Measurements from ENCODE around the gene GSE1.

DNA sequence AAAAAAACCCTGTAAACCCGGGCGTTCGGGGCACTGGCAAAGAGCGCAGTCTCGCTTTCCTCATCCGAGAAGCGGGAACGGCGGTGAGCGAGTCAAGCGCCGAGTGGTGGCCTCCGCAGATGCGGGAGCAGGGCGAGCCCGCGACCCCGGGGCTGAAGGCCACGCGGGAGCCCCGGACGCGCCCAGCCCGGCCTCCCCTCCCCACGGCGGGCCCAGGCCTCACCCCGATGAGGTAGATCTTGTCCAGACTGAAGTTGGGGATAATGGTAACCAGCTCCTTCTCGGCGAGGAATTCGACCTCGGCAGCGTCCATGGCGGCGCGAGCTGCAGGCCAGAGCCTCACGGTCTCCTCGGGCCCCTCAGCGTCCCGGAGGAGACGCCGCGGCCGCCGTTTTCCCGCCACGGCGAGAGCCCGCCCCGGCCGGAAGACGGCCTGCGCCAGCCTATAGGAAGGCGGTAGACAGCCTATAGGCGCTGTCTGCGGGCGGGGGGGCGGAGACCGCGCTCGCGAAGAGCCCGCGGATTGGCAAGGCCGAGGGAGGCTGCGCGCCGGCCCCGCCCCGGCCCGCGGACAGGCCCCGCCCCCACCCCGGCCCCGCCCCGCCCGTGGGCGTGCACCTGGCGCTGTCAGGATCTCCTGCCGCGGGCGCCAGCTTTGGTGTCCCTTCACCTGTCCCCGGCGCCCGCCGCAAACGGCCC, 75.6 kb downstream of the GSE1 start, which contains the start of gene GINS2:
- TF ChIP-seq CTCF (CRISPR knock-in tag; IDR thresholded peaks at IDR 0.05) (no peak), ZNF773 (CRISPR knock-in tag; IDR thresholded peaks at IDR 0.05; ENCODE audit: borderline replicate concordance) (0 out of 2 replicates have a peak, but pooled peaks have one; percentile 92)
- TF ChIP-seq, protein P1, sequence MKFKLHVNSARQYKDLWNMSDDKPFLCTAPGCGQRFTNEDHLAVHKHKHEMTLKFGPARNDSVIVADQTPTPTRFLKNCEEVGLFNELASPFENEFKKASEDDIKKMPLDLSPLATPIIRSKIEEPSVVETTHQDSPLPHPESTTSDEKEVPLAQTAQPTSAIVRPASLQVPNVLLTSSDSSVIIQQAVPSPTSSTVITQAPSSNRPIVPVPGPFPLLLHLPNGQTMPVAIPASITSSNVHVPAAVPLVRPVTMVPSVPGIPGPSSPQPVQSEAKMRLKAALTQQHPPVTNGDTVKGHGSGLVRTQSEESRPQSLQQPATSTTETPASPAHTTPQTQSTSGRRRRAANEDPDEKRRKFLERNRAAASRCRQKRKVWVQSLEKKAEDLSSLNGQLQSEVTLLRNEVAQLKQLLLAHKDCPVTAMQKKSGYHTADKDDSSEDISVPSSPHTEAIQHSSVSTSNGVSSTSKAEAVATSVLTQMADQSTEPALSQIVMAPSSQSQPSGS (CRISPR knock-in tag; IDR thresholded peaks at IDR 0.05), result peak; percentile 73
